ENCODE data around the gene TTLL11.

The TTLL11 gene

GRCh38 chr9:121830441-121831140 lies 262.5 kb downstream of the TTLL11 start:
- H3K27me3 ChIP-seq (ENCODE audit: insufficient read depth, poor library complexity, severe bottlenecking), result no peaks in the 10 kb centered on the region

GRCh38 chr9:121827251-121827967 lies 265.7 kb downstream of the TTLL11 start:
- Histone ChIP-seq H3K9me3 (ENCODE audit: severe bottlenecking) (no peaks in the 10 kb centered on the region), H3K4me1 (ENCODE audit: insufficient read depth, poor library complexity, severe bottlenecking) (no peaks in the 10 kb centered on the region), H3K36me3 (ENCODE audit: low read depth) (no peaks in the 10 kb centered on the region), H3K27me3 (ENCODE audit: insufficient read depth, poor library complexity, severe bottlenecking) (no peaks in the 10 kb centered on the region), H3K4me3 (ENCODE audit: severe bottlenecking) (no peak overlapping the region), H3K27ac (ENCODE audit: poor library complexity, severe bottlenecking) (no peak overlapping the region)
- TF ChIP-seq CTCF (IDR thresholded peaks at IDR 0.05; ENCODE audit: poor library complexity, severe bottlenecking), result no peak
- no peak for ATAC-seq (ENCODE audit: low read depth)
- no peak for DNase-seq (ENCODE audit: low spot score)

More at GRCh38 chr9:121830441-121831140, 262.5 kb downstream of the TTLL11 start:
- Histone ChIP-seq H3K36me3 (ENCODE audit: low read depth) (no peaks in the 10 kb centered on the region), H3K4me1 (ENCODE audit: insufficient read depth, poor library complexity, severe bottlenecking) (no peaks in the 10 kb centered on the region), H3K27ac (ENCODE audit: poor library complexity, severe bottlenecking) (no peak overlapping the region), H3K4me3 (ENCODE audit: severe bottlenecking) (no peak overlapping the region), H3K9me3 (ENCODE audit: severe bottlenecking) (no peaks in the 10 kb centered on the region)
- no peak for DNase-seq (ENCODE audit: low spot score)
- no peak for TF ChIP-seq CTCF (IDR thresholded peaks at IDR 0.05; ENCODE audit: poor library complexity, severe bottlenecking)
- no peak for ATAC-seq (ENCODE audit: low read depth)

GRCh38 chr9:121826711-121827110 lies 266.4 kb downstream of the TTLL11 start:
- DNase-seq (ENCODE audit: low spot score), result no peak
- ATAC-seq (ENCODE audit: low read depth), result no peak
- Histone ChIP-seq H3K4me1 (ENCODE audit: insufficient read depth, poor library complexity, severe bottlenecking) (no peaks in the 10 kb centered on the region), H3K27ac (ENCODE audit: poor library complexity, severe bottlenecking) (no peak overlapping the region), H3K9me3 (ENCODE audit: severe bottlenecking) (no peaks in the 10 kb centered on the region), H3K27me3 (ENCODE audit: insufficient read depth, poor library complexity, severe bottlenecking) (no peaks in the 10 kb centered on the region), H3K4me3 (ENCODE audit: severe bottlenecking) (no peak overlapping the region), H3K36me3 (ENCODE audit: low read depth) (no peaks in the 10 kb centered on the region)
- TF ChIP-seq CTCF (IDR thresholded peaks at IDR 0.05; ENCODE audit: poor library complexity, severe bottlenecking), result no peak

- no peak overlapping the region for H3K27ac ChIP-seq (ENCODE audit: poor library complexity, severe bottlenecking)
- H3K4me3 ChIP-seq (ENCODE audit: severe bottlenecking), result no peak overlapping the region
- no peaks in the 10 kb centered on the region for H3K9me3 ChIP-seq (ENCODE audit: severe bottlenecking)
- no peaks in the 10 kb centered on the region for H3K27me3 ChIP-seq (ENCODE audit: insufficient read depth, poor library complexity, severe bottlenecking)
- ATAC-seq (ENCODE audit: low read depth), result no peak
- H3K36me3 ChIP-seq (ENCODE audit: low read depth), result no peaks in the 10 kb centered on the region
- TF ChIP-seq CTCF (IDR thresholded peaks at IDR 0.05; ENCODE audit: poor library complexity, severe bottlenecking), result no peak
- no peak for DNase-seq (ENCODE audit: low spot score)
- no peaks in the 10 kb centered on the region for H3K4me1 ChIP-seq (ENCODE audit: insufficient read depth, poor library complexity, severe bottlenecking)
Measured at GRCh38 chr9:121825031-121825691, 267.9 kb downstream of the TTLL11 start.

Data from RWPE2 (cell line).